BLaER1 (cell line): ENCODE measurements around the gene IFNE.

Experiments used
- H3K27ac ChIP-seq: shearing (Covaris generic); formaldehyde crosslinking; 2 replicates; pipeline ENCODE4 v1.8.1; 2022
- H3K27me3 ChIP-seq: shearing (Covaris generic); formaldehyde crosslinking; 2 replicates; pipeline ENCODE4 v1.8.1; 2022
- H3K36me3 ChIP-seq: shearing (Covaris generic); formaldehyde crosslinking; 2 replicates; pipeline ENCODE4 v1.8.1; 2022
- H3K4me1 ChIP-seq: shearing (Covaris generic); formaldehyde crosslinking; 2 replicates; pipeline ENCODE4 v1.8.1; 2022
- H3K4me2 ChIP-seq: shearing (Covaris generic); formaldehyde crosslinking; 2 replicates; pipeline ENCODE4 v1.8.1; 2022
- H3K4me3 ChIP-seq: shearing (Covaris generic); formaldehyde crosslinking; 2 replicates; pipeline ENCODE4 v1.8.1; 2022
- H3K9ac ChIP-seq: shearing (Covaris generic); formaldehyde crosslinking; 2 replicates; pipeline ENCODE4 v1.8.1; 2022
- H3K9me3 ChIP-seq: shearing (Covaris generic); formaldehyde crosslinking; 2 replicates; pipeline ENCODE4 v1.8.1; 2022
- H4K20me1 ChIP-seq: shearing (Covaris generic); formaldehyde crosslinking; 2 replicates; pipeline ENCODE4 v1.8.1; 2022
- Cebpa-rat ChIP-seq: shearing (Covaris generic); IDR thresholded peaks from 2 replicates; pipeline ENCODE4 v1.8.1; 2022

The IFNE gene

GRCh38 chr9:21499912-21500311, 17.8 kb upstream of the IFNE start:
- Histone ChIP-seq H3K27ac (no peak overlapping the region), H3K9me3 (no peaks in the 10 kb centered on the region), H4K20me1 (no peaks in the 10 kb centered on the region), H3K36me3 (no peaks in the 10 kb centered on the region), H3K4me2 (no peak overlapping the region), H3K4me3 (no peak overlapping the region), H3K9ac (no peak overlapping the region), H3K27me3 (no peaks in the 10 kb centered on the region), H3K4me1 (no peaks in the 10 kb centered on the region)
- TF ChIP-seq Cebpa-rat, result no peak

GRCh38 chr9:21491756-21492155, 9.6 kb upstream of the IFNE start:
- Histone ChIP-seq H4K20me1 (no peaks in the 10 kb centered on the region), H3K9me3 (no peaks in the 10 kb centered on the region), H3K4me1 (no peaks in the 10 kb centered on the region), H3K9ac (no peak overlapping the region), H3K4me2 (no peak overlapping the region), H3K27me3 (no peaks in the 10 kb centered on the region), H3K36me3 (no peaks in the 10 kb centered on the region), H3K4me3 (no peak overlapping the region), H3K27ac (no peak overlapping the region)
- TF ChIP-seq Cebpa-rat, result no peak

GRCh38 chr9:21481470-21482056, 550 bp downstream of the IFNE start:
- no peak overlapping the region for H3K9ac ChIP-seq
- H3K36me3 ChIP-seq, result no peaks in the 10 kb centered on the region
- no peaks in the 10 kb centered on the region for H3K27me3 ChIP-seq
- no peak overlapping the region for H3K27ac ChIP-seq
- peak overlapping the region; percentile 34; the same call in 1 of the 2 replicates for H3K4me2 ChIP-seq
- no peaks in the 10 kb centered on the region for H4K20me1 ChIP-seq
- H3K4me3 ChIP-seq, result no peak overlapping the region
- peaks cover 5% of the 10 kb centered on the region; the same call in 1 of the 2 replicates for H3K9me3 ChIP-seq
- TF ChIP-seq Cebpa-rat, result no peak
- H3K4me1 ChIP-seq, result peaks cover 8% of the 10 kb centered on the region; the same call in 1 of the 2 replicates

GRCh38 chr9:21479152-21479702, 2.9 kb downstream of the IFNE start:
- H3K4me2 ChIP-seq, result no peak overlapping the region
- H3K9ac ChIP-seq, result no peak overlapping the region
- H3K4me3 ChIP-seq, result no peak overlapping the region
- peaks cover 8% of the 10 kb centered on the region; the same call in 1 of the 2 replicates for H3K4me1 ChIP-seq
- no peak overlapping the region for H3K27ac ChIP-seq
- H3K27me3 ChIP-seq, result no peaks in the 10 kb centered on the region
- H4K20me1 ChIP-seq, result no peaks in the 10 kb centered on the region
- no peaks in the 10 kb centered on the region for H3K9me3 ChIP-seq
- TF ChIP-seq Cebpa-rat, result no peak
- H3K36me3 ChIP-seq, result no peaks in the 10 kb centered on the region

GRCh38 chr9:21477466-21477865, 4.6 kb downstream of the IFNE start:
- TF ChIP-seq Cebpa-rat, result no peak

GRCh38 chr9:21473236-21473635, 8.9 kb downstream of the IFNE start:
- H3K4me1 ChIP-seq, result no peaks in the 10 kb centered on the region
- H3K27ac ChIP-seq, result no peak overlapping the region
- H3K4me3 ChIP-seq, result no peak overlapping the region
- no peaks in the 10 kb centered on the region for H3K27me3 ChIP-seq
- H3K36me3 ChIP-seq, result no peaks in the 10 kb centered on the region
- TF ChIP-seq Cebpa-rat, result no peak
- no peak overlapping the region for H3K4me2 ChIP-seq
- no peak overlapping the region for H3K9ac ChIP-seq
- no peaks in the 10 kb centered on the region for H4K20me1 ChIP-seq
- no peaks in the 10 kb centered on the region for H3K9me3 ChIP-seq

More at GRCh38 chr9:21477466-21477865, 4.6 kb downstream of the IFNE start:
- H3K27ac ChIP-seq, result no peak overlapping the region
- H4K20me1 ChIP-seq, result no peaks in the 10 kb centered on the region
- no peaks in the 10 kb centered on the region for H3K9me3 ChIP-seq
- H3K27me3 ChIP-seq, result no peaks in the 10 kb centered on the region
- no peak overlapping the region for H3K4me3 ChIP-seq
- H3K9ac ChIP-seq, result no peak overlapping the region
- H3K4me1 ChIP-seq, result peaks cover 8% of the 10 kb centered on the region; the same call in 1 of the 2 replicates
- no peaks in the 10 kb centered on the region for H3K36me3 ChIP-seq
- H3K4me2 ChIP-seq, result no peak overlapping the region

GRCh38 chr9:21470126-21470525, 12.0 kb downstream of the IFNE start:
- H3K4me1 ChIP-seq, result no peaks in the 10 kb centered on the region
- no peak for TF ChIP-seq Cebpa-rat
- H3K4me3 ChIP-seq, result no peak overlapping the region
- H3K27me3 ChIP-seq, result no peaks in the 10 kb centered on the region
- no peaks in the 10 kb centered on the region for H4K20me1 ChIP-seq
- H3K9me3 ChIP-seq, result no peaks in the 10 kb centered on the region
- H3K9ac ChIP-seq, result no peak overlapping the region
- H3K4me2 ChIP-seq, result no peak overlapping the region
- no peak overlapping the region for H3K27ac ChIP-seq
- no peaks in the 10 kb centered on the region for H3K36me3 ChIP-seq

- H3K27me3 ChIP-seq, result no peaks in the 10 kb centered on the region
- TF ChIP-seq Cebpa-rat, result no peak
Observed at GRCh38 chr9:21465859-21466518, 16.1 kb downstream of the IFNE start.

GRCh38 chr9:21465138-21465537, 17.0 kb downstream of the IFNE start:
- Histone ChIP-seq H3K4me1 (no peaks in the 10 kb centered on the region), H3K9ac (no peak overlapping the region), H3K4me2 (no peak overlapping the region), H3K9me3 (peaks cover 21% of the 10 kb centered on the region), H4K20me1 (no peaks in the 10 kb centered on the region), H3K27me3 (no peaks in the 10 kb centered on the region), H3K4me3 (no peak overlapping the region), H3K36me3 (no peaks in the 10 kb centered on the region), H3K27ac (no peak overlapping the region)
- no peak for TF ChIP-seq Cebpa-rat

More at GRCh38 chr9:21465859-21466518, 16.1 kb downstream of the IFNE start:
- Histone ChIP-seq H3K4me1 (no peaks in the 10 kb centered on the region), H3K4me3 (no peak overlapping the region), H4K20me1 (no peaks in the 10 kb centered on the region), H3K9me3 (peaks cover 21% of the 10 kb centered on the region), H3K9ac (no peak overlapping the region), H3K27ac (no peak overlapping the region), H3K4me2 (no peak overlapping the region), H3K36me3 (no peaks in the 10 kb centered on the region)

- H3K4me3 ChIP-seq, result no peak overlapping the region
Observed at GRCh38 chr9:21461377-21461776, 20.7 kb downstream of the IFNE start.

More at GRCh38 chr9:21461377-21461776, 20.7 kb downstream of the IFNE start:
- no peaks in the 10 kb centered on the region for H3K27me3 ChIP-seq
- TF ChIP-seq Cebpa-rat, result no peak
- peaks cover 21% of the 10 kb centered on the region for H3K9me3 ChIP-seq
- no peak overlapping the region for H3K9ac ChIP-seq
- no peak overlapping the region for H3K27ac ChIP-seq
- H4K20me1 ChIP-seq, result no peaks in the 10 kb centered on the region
- H3K4me2 ChIP-seq, result no peak overlapping the region
- H3K36me3 ChIP-seq, result no peaks in the 10 kb centered on the region
- no peaks in the 10 kb centered on the region for H3K4me1 ChIP-seq
